ENCODE data around the gene MT1E.
"Not testable (repeated sequence)": the region's sequence is repeated elsewhere in the genome, so short reads cannot be mapped to it uniquely, and the experiment has no call there.

MT1E gene

GRCh38 chr16:56614549-56614991 is 11.0 kb upstream of the MT1E start:
- DNase-seq (ENCODE audit: low spot score in 2 of 2) (no peak), ATAC-seq (peak; percentile 92)
- no peaks in the 10 kb centered on the region for H3K36me3 Mint-ChIP-seq
- no peaks in the 10 kb centered on the region for H3K9me3 Mint-ChIP-seq
- peak overlapping the region; percentile 26 for H3K27ac Mint-ChIP-seq
- peaks cover 56% of the 10 kb centered on the region for H3K4me1 Mint-ChIP-seq
- H3K4me3 Mint-ChIP-seq: peak overlapping the region; percentile 14

GRCh38 chr16:56615353-56615752 is 10.2 kb upstream of the MT1E start:
- H3K4me1 Mint-ChIP-seq: peaks cover 49% of the 10 kb centered on the region
- no peak overlapping the region for H3K27ac Mint-ChIP-seq

GRCh38 chr16:56616608-56617211 is 8.9 kb upstream of the MT1E start:
- Mint-ChIP-seq H3K9me3 (no peaks in the 10 kb centered on the region), H3K27ac (no peak overlapping the region), H3K36me3 (no peaks in the 10 kb centered on the region), H3K4me3 (peak overlapping the region; percentile 42), H3K4me1 (peaks cover 36% of the 10 kb centered on the region)
- ATAC-seq: no peak
- DNase-seq (ENCODE audit: low spot score in 2 of 2): no peak

More at GRCh38 chr16:56615353-56615752, 10.2 kb upstream of the MT1E start:
- ATAC-seq: no peak
- DNase-seq (ENCODE audit: low spot score in 2 of 2): no peak
- Mint-ChIP-seq H3K9me3 (no peaks in the 10 kb centered on the region), H3K36me3 (no peaks in the 10 kb centered on the region), H3K4me3 (no peak overlapping the region)

GRCh38 chr16:56617212-56618085 is 8.1 kb upstream of the MT1E start:
- H3K36me3 Mint-ChIP-seq: no peaks in the 10 kb centered on the region
- DNase-seq (ENCODE audit: low spot score in 2 of 2) (no peak), ATAC-seq (peak; percentile 62)
- H3K4me3 Mint-ChIP-seq: peak overlapping the region; percentile 42
- no peaks in the 10 kb centered on the region for H3K9me3 Mint-ChIP-seq
- H3K4me1 Mint-ChIP-seq: peaks cover 33% of the 10 kb centered on the region
- no peak overlapping the region for H3K27ac Mint-ChIP-seq

GRCh38 chr16:56618138-56618537 is 7.4 kb upstream of the MT1E start:
- Mint-ChIP-seq H3K27ac (no peak overlapping the region), H3K4me1 (peaks cover 30% of the 10 kb centered on the region), H3K9me3 (no peaks in the 10 kb centered on the region), H3K4me3 (no peak overlapping the region), H3K36me3 (no peaks in the 10 kb centered on the region)
- ATAC-seq (no peak), DNase-seq (ENCODE audit: low spot score in 2 of 2) (no peak)

GRCh38 chr16:56620339-56620897 is 5.2 kb upstream of the MT1E start:
- Mint-ChIP-seq H3K4me3 (no peak overlapping the region), H3K4me1 (peaks cover 19% of the 10 kb centered on the region), H3K27ac (no peak overlapping the region), H3K36me3 (no peaks in the 10 kb centered on the region), H3K9me3 (no peaks in the 10 kb centered on the region)
- ATAC-seq (no peak), DNase-seq (ENCODE audit: low spot score in 2 of 2) (no peak)

GRCh38 chr16:56621665-56622445 is 3.7 kb upstream of the MT1E start:
- not testable (repeated sequence) for H3K36me3 Mint-ChIP-seq; H3K9me3 Mint-ChIP-seq; H3K27ac Mint-ChIP-seq; DNase-seq (ENCODE audit: low spot score in 2 of 2); H3K4me3 Mint-ChIP-seq; ATAC-seq
- H3K4me1 Mint-ChIP-seq: peaks cover 22% of the 10 kb centered on the region

- H3K36me3 Mint-ChIP-seq; DNase-seq (ENCODE audit: low spot score in 2 of 2); H3K4me3 Mint-ChIP-seq; ATAC-seq; H3K27ac Mint-ChIP-seq; H3K9me3 Mint-ChIP-seq: not testable (repeated sequence)
- peaks cover 15% of the 10 kb centered on the region for H3K4me1 Mint-ChIP-seq
Observed at GRCh38 chr16:56623184-56623583, 2.4 kb upstream of the MT1E start.

- Mint-ChIP-seq H3K27ac (no peak overlapping the region), H3K4me1 (peaks cover 15% of the 10 kb centered on the region), H3K9me3 (no peaks in the 10 kb centered on the region), H3K36me3 (no peaks in the 10 kb centered on the region), H3K4me3 (no peak overlapping the region)
- ATAC-seq (no peak), DNase-seq (ENCODE audit: low spot score in 2 of 2) (no peak)
Observed at GRCh38 chr16:56623637-56624036, 1.9 kb upstream of the MT1E start.

GRCh38 chr16:56625943-56626654 is 518 bp downstream of the MT1E start:
- Mint-ChIP-seq H3K9me3 (no peaks in the 10 kb centered on the region), H3K36me3 (no peaks in the 10 kb centered on the region), H3K4me1 (peaks cover 15% of the 10 kb centered on the region), H3K4me3 (peak overlapping the region; percentile 81), H3K27ac (no peak overlapping the region)
- peak; percentile 6 for ATAC-seq
- DNase-seq (ENCODE audit: low spot score in 2 of 2): no peak

- H3K27ac Mint-ChIP-seq: no peak overlapping the region
- H3K4me3 Mint-ChIP-seq: peak overlapping the region; percentile 81
- no peak for ATAC-seq
- H3K9me3 Mint-ChIP-seq: no peaks in the 10 kb centered on the region
- no peaks in the 10 kb centered on the region for H3K36me3 Mint-ChIP-seq
- peaks cover 16% of the 10 kb centered on the region for H3K4me1 Mint-ChIP-seq
- no peak for DNase-seq (ENCODE audit: low spot score in 2 of 2)
Observed at GRCh38 chr16:56626685-56627084, 1.1 kb downstream of the MT1E start.

- H3K4me1 Mint-ChIP-seq: peaks cover 20% of the 10 kb centered on the region
- no peaks in the 10 kb centered on the region for H3K9me3 Mint-ChIP-seq
- no peak for DNase-seq (ENCODE audit: low spot score in 2 of 2)
- no peak for ATAC-seq
- H3K36me3 Mint-ChIP-seq: no peaks in the 10 kb centered on the region
- H3K27ac Mint-ChIP-seq: no peak overlapping the region
- no peak overlapping the region for H3K4me3 Mint-ChIP-seq
Observed at GRCh38 chr16:56628486-56629350, 3.1 kb downstream of the MT1E start.

- H3K4me1 Mint-ChIP-seq: peaks cover 20% of the 10 kb centered on the region
- DNase-seq (ENCODE audit: low spot score in 2 of 2) (no peak), ATAC-seq (no peak)
- H3K9me3 Mint-ChIP-seq: no peaks in the 10 kb centered on the region
- H3K36me3 Mint-ChIP-seq: no peaks in the 10 kb centered on the region
- no peak overlapping the region for H3K4me3 Mint-ChIP-seq
- no peak overlapping the region for H3K27ac Mint-ChIP-seq
Observed at GRCh38 chr16:56629531-56629930, 4.0 kb downstream of the MT1E start.

- Mint-ChIP-seq H3K4me1 (peaks cover 22% of the 10 kb centered on the region), H3K4me3 (no peak overlapping the region), H3K27ac (no peak overlapping the region), H3K9me3 (no peaks in the 10 kb centered on the region), H3K36me3 (no peaks in the 10 kb centered on the region)
- DNase-seq (ENCODE audit: low spot score in 2 of 2): no peak
- peak; percentile 63 for ATAC-seq
Observed at GRCh38 chr16:56630134-56630533, 4.6 kb downstream of the MT1E start.
